Spleen (tissue), 11 donors: ENCODE measurements around the gene AP3B1. TPM values are rescaled to one million over a fixed set of nuclear protein-coding genes. Genes with fewer than 3 reads are reported as not detected.

Experiments used
- DNase-seq: peaks from one replicate; pipeline ENCODE4 v3.0.0-alpha.2; 2020
- H3K27ac ChIP-seq, 8 donors: fragments of 200-600 bp; sonication (generic) in 7 of 8; 1 replicate in 4 of 8; 2 replicates in 4 of 8; pipeline versions ENCODE4 v1.5.0 to v1.8.0; 2016 to 2021; ENCODE audit warnings: inconsistent platforms in 4 of 8, mild to moderate bottlenecking in 4 of 8, moderate library complexity in 1 of 8
- H3K27me3 ChIP-seq, 7 donors: fragments of 200-600 bp; sonication (generic) in 6 of 7; replicated peaks in 1 of 7; 1 replicate in 4 of 7; 2 replicates in 3 of 7; pipeline versions ENCODE4 v1.5.0 to v1.8.0; 2016 to 2021; ENCODE audit warnings: inconsistent platforms in 3 of 7, mild to moderate bottlenecking in 1 of 7
- H3K36me3 ChIP-seq, 6 donors: fragments of 200-600 bp; sonication (generic) in 5 of 6; 1 replicate in 4 of 6; 2 replicates in 2 of 6; pipeline versions ENCODE4 v1.5.0 to v1.8.0; 2016 to 2021; ENCODE audit warnings: inconsistent platforms in 2 of 6
- H3K4me1 ChIP-seq, 6 donors: fragments of 200-600 bp; sonication (generic) in 5 of 6; 1 replicate in 3 of 6; 2 replicates in 3 of 6; pipeline versions ENCODE4 v1.5.0 to v1.8.0; 2016 to 2021; ENCODE audit warnings: inconsistent platforms in 3 of 6
- H3K4me3 ChIP-seq, 8 donors: fragments of 200-600 bp; sonication (generic) in 7 of 8; 1 replicate in 4 of 8; 2 replicates in 4 of 8; pipeline versions ENCODE4 v1.5.0 to v1.8.0; 2016 to 2021; ENCODE audit warnings: inconsistent platforms in 4 of 8, mild to moderate bottlenecking in 4 of 8, moderate library complexity in 2 of 8
- H3K9me3 ChIP-seq, 8 donors: fragments of 200-600 bp; sonication (generic) in 7 of 8; 1 replicate in 4 of 8; 2 replicates in 4 of 8; pipeline versions ENCODE4 v1.5.0 to v1.8.0; 2016 to 2021; ENCODE audit warnings: inconsistent platforms in 4 of 8
- CTCF ChIP-seq, 11 experiments: fragments of 200-600 bp in 7 of 11; fragments of 450-650 bp in 4 of 11; sonication (generic) in 4 of 11; IDR thresholded peaks in 8 of 11; conservative IDR thresholded peaks in 3 of 11; 1 replicate in 7 of 11; 2 replicates in 4 of 11; pipeline versions ENCODE4 v1.4.0 to v1.8.0; 2016 to 2021; ENCODE audit warnings: antibody characterized with exemption in 11 of 11, inconsistent platforms in 4 of 11, mild to moderate bottlenecking in 1 of 11
- POLR2A ChIP-seq, 3 donors: fragments of 450-650 bp; IDR thresholded peaks; one replicate each; pipeline ENCODE4 v1.5.1; 2017; ENCODE audit warnings: antibody characterized with exemption in 3 of 3, mild to moderate bottlenecking in 1 of 3
- POLR2AphosphoS5 ChIP-seq, 3 donors: sonication (generic); formaldehyde crosslinking; IDR thresholded peaks; one replicate each; pipeline ENCODE4 v1.5.1; 2017; ENCODE audit warnings: antibody characterized with exemption in 3 of 3
- WGBS, 5 donors: extraction: QIAGEN DNeasy Blood & Tissue Kit in 3 of 5; methylation state at CpG; one replicate each; pipeline versions ENCODE4 v1.1.5 to v1.1.7; 2013 to 2018; 5-methylcytosine and 5-hydroxymethylcytosine counted together
- intact Hi-C: fragments of 100-400 bp; cut with DNase I; formaldehyde crosslinking; loops from one replicate; pipeline ENCODE4 v1.15.0; 2023; ENCODE audit warnings: low total_unique reads
- polyA plus RNA-seq, 3 donors: library from polyadenylated mRNA; stranded (reverse); fragments of 200-250 nt; gene quantifications; one replicate each; pipeline ENCODE4 v1.2.1, GENCODE V29; 2013
- total RNA-seq, 7 donors: library from RNA; depleted of rRNA in 3 of 7; stranded (reverse); fragments of >200 nt in 3 of 7; fragmentation: NEBNext Ultra II Directional in 4 of 7; extraction: Animal tissue kit (Norgen Biotek cat#: 25700) in 4 of 7; gene quantifications; one replicate each; pipeline versions ENCODE4 v1.1.0 to v1.2.1, GENCODE V29; 2016 to 2021
- donor health status: healthy with polysubstance abuse.
- donor health status: DM: no; HTN: no; CAD: no; lungs with moderate emphysema.
- donor health status: DM: no; HTN: no; CAD: no.
- donor health status: Bipolar disorder and iron deficiency.
- donor health status: healthy.
- donor health status: DM: no; HTN: no; CAD: no.
- donor health status: DM: yes; HTN: yes; CAD: no.

AP3B1 gene
- total and polyA plus RNA-seq, 10 donors: 27.9 to 76.2 (median 48.2) TPM

- Histone ChIP-seq H3K4me1 (peaks cover 0 to 33% (median 4%) of the 10 kb centered on the region in 6 donors), H3K27ac (no peak overlapping the region), H3K4me3 (no peak overlapping the region), H3K36me3 (peaks cover 0 to 76% (median 22%) of the 10 kb centered on the region in 6 donors), H3K9me3 (peaks cover 0 to 9% (median 0%) of the 10 kb centered on the region in 8 donors), H3K27me3 (no peaks in the 10 kb centered on the region)
- WGBS, 5 donors: 95 to 100% (median 100%) methylated on average over 1 of the region's 1 CpG
- intact Hi-C loops: no loop called here
- DNase-seq: no peak
- TF ChIP-seq POLR2A (IDR thresholded peaks at IDR 0.05) (no peak), CTCF (IDR thresholded peaks at IDR 0.05 in 8 of 11, conservative IDR thresholded peaks at IDR 0.05 in 3 of 11) (no peak), POLR2AphosphoS5 (IDR thresholded peaks at IDR 0.05) (no peak)
These were observed 178.3 kb downstream of the AP3B1 start for GRCh38 chr5:78116167-78116566.

GRCh38 chr5:78113689-78114264 is 180.7 kb downstream of the AP3B1 start:
- intact Hi-C loops: no loop called here
- WGBS, 5 donors: 61 to 77% (median 74%) methylated on average over 5 of the region's 5 CpGs
- peaks cover 0 to 74% (median 17%) of the 10 kb centered on the region in 6 donors for H3K36me3 ChIP-seq

GRCh38 chr5:78112931-78113330 is 181.6 kb downstream of the AP3B1 start:
- Histone ChIP-seq H3K27me3 (no peaks in the 10 kb centered on the region), H3K9me3 (no peaks in the 10 kb centered on the region), H3K36me3 (peaks cover 0 to 71% (median 14%) of the 10 kb centered on the region in 6 donors), H3K4me3 (peak overlapping the region in 4 of 8 donors; percentile 7 to 58 (median 22)), H3K27ac (peak overlapping the region in 3 of 8 donors; percentile 63 to 81 (median 75)), H3K4me1 (peaks cover 0 to 61% (median 4%) of the 10 kb centered on the region in 6 donors)
- no peak for DNase-seq
- WGBS, 5 donors: 87 to 97% (median 95%) methylated on average over 10 of the region's 10 CpGs
- intact Hi-C loops: no loop called here
- no peak for TF ChIP-seq POLR2A (IDR thresholded peaks at IDR 0.05)
- TF ChIP-seq CTCF (IDR thresholded peaks at IDR 0.05 in 8 of 11, conservative IDR thresholded peaks at IDR 0.05 in 3 of 11): no peak
- TF ChIP-seq POLR2AphosphoS5 (IDR thresholded peaks at IDR 0.05): no peak

More at GRCh38 chr5:78113689-78114264, 180.7 kb downstream of the AP3B1 start:
- TF ChIP-seq POLR2AphosphoS5 (IDR thresholded peaks at IDR 0.05) (peak in 1 of 3 donors; percentile 70), POLR2A (IDR thresholded peaks at IDR 0.05) (no peak), CTCF (IDR thresholded peaks at IDR 0.05 in 8 of 11, conservative IDR thresholded peaks at IDR 0.05 in 3 of 11) (no peak)
- DNase-seq: no peak
- Histone ChIP-seq H3K27ac (peak overlapping the region in 7 of 8 donors; percentile 2 to 81 (median 45)), H3K9me3 (no peaks in the 10 kb centered on the region), H3K4me3 (peak overlapping the region in 2 of 8 donors; percentile 29 to 58), H3K27me3 (no peaks in the 10 kb centered on the region), H3K4me1 (peaks cover 0 to 55% (median 4%) of the 10 kb centered on the region in 6 donors)

GRCh38 chr5:78109891-78110324 is 184.6 kb downstream of the AP3B1 start:
- intact Hi-C loops: no loop called here
- Histone ChIP-seq H3K4me3 (peak overlapping the region in 1 of 8 donors; percentile 1), H3K27me3 (no peaks in the 10 kb centered on the region), H3K27ac (peak overlapping the region in 6 of 8 donors; percentile 9 to 81 (median 61)), H3K36me3 (peaks cover 0 to 77% (median 11%) of the 10 kb centered on the region in 6 donors), H3K4me1 (peaks cover 0 to 59% (median 4%) of the 10 kb centered on the region in 6 donors), H3K9me3 (no peaks in the 10 kb centered on the region)
- TF ChIP-seq CTCF (IDR thresholded peaks at IDR 0.05 in 8 of 11, conservative IDR thresholded peaks at IDR 0.05 in 3 of 11) (no peak), POLR2A (IDR thresholded peaks at IDR 0.05) (no peak)
- 63 to 85% (median 69%) methylated on average over 3 of the region's 3 CpGs for WGBS, 5 donors
- DNase-seq: no peak
